Thymus (tissue), 11 donors: Measurements from ENCODE around the gene GLTP. TPM values are rescaled to one million over a fixed set of nuclear protein-coding genes. Genes with fewer than 3 reads are reported as not detected.

Experiments used
- DNase-seq, 9 donors: peaks; one replicate each; pipeline ENCODE4 v3.0.0-alpha.2; 2013; ENCODE audit warnings: low spot score in 9 of 9, low read depth in 6 of 9, missing footprints in 1 of 9
- H3K27ac ChIP-seq, 2 donors: one replicate each; pipeline ENCODE4 v1.5.1; 2013; ENCODE audit warnings: control low read depth in 1 of 2, low read depth in 1 of 2, low read length in 1 of 2, mild to moderate bottlenecking in 1 of 2, moderate library complexity in 1 of 2
- H3K27me3 ChIP-seq, 2 donors: one replicate each; pipeline ENCODE4 v1.5.1; 2013; ENCODE audit warnings: low read length in 1 of 2; ENCODE audit not compliant: control insufficient read depth in 2 of 2, insufficient read depth in 1 of 2
- H3K36me3 ChIP-seq, 2 donors: one replicate each; pipeline ENCODE4 v1.5.1; 2013; ENCODE audit warnings: low read length in 1 of 2, mild to moderate bottlenecking in 1 of 2, moderate library complexity in 1 of 2; ENCODE audit not compliant: control insufficient read depth in 2 of 2, insufficient read depth in 2 of 2
- H3K4me1 ChIP-seq, 2 donors: one replicate each; pipeline ENCODE4 v1.5.1; 2013; ENCODE audit warnings: low read length in 2 of 2; ENCODE audit not compliant: control insufficient read depth in 2 of 2, insufficient read depth in 2 of 2
- H3K4me3 ChIP-seq, 2 donors: one replicate each; pipeline ENCODE4 v1.5.1; 2013; ENCODE audit warnings: low read length in 2 of 2, control low read depth in 1 of 2, mild to moderate bottlenecking in 1 of 2
- H3K9me3 ChIP-seq, 2 donors: one replicate each; pipeline ENCODE4 v1.5.1; 2013; ENCODE audit warnings: low read length in 1 of 2, mild to moderate bottlenecking in 1 of 2; ENCODE audit not compliant: control insufficient read depth in 2 of 2, insufficient read depth in 1 of 2
- WGBS: extraction: QIAGEN DNeasy Blood & Tissue Kit; methylation state at CpG from one replicate; pipeline ENCODE4 v1.1.7; 2013; 5-methylcytosine and 5-hydroxymethylcytosine counted together
- polyA plus RNA-seq: library from polyadenylated mRNA; stranded (reverse); fragments of 200-250 nt; gene quantifications from one replicate; pipeline ENCODE4 v1.2.3, GENCODE V29; 2013
- total RNA-seq: library from RNA; stranded (reverse); fragments of 120-200 nt; gene quantifications from one replicate; pipeline ENCODE4 v1.2.4, GENCODE V29; 2013
- donor health status: healthy.

The GLTP gene
- total and polyA plus RNA-seq, 2 donors = 20.7 to 78.5 TPM

DNA sequence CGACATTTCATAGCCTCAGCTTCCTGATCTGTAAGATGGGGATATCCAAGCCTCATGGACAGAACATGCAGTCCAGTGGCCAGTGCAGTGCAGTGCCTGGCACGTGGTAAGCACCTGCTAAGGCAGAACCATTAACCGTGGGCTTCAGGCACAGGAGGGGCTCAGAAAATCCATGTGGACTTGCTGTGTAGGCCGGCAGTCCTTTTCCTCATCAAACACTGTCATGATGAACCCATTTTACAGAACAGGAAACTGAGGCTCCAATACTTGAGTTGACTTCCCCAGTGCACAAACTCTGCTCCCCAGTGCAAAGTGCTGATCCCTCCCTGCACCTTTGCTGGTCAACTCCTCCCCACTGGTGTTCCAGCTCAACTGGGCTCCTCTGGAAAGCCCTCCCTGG lies 65.1 kb downstream of the GLTP start:
- DNase-seq = no peak
- no peak overlapping the region for H3K27ac ChIP-seq
- H3K36me3 ChIP-seq = no peaks in the 10 kb centered on the region
- H3K4me1 ChIP-seq = no peaks in the 10 kb centered on the region
- no peak overlapping the region for H3K4me3 ChIP-seq
- WGBS = 92% methylated on average over 4 of the region's 4 CpGs
- H3K27me3 ChIP-seq = peaks cover 0 to 2% of the 10 kb centered on the region in 2 donors
- H3K9me3 ChIP-seq = no peaks in the 10 kb centered on the region

DNA sequence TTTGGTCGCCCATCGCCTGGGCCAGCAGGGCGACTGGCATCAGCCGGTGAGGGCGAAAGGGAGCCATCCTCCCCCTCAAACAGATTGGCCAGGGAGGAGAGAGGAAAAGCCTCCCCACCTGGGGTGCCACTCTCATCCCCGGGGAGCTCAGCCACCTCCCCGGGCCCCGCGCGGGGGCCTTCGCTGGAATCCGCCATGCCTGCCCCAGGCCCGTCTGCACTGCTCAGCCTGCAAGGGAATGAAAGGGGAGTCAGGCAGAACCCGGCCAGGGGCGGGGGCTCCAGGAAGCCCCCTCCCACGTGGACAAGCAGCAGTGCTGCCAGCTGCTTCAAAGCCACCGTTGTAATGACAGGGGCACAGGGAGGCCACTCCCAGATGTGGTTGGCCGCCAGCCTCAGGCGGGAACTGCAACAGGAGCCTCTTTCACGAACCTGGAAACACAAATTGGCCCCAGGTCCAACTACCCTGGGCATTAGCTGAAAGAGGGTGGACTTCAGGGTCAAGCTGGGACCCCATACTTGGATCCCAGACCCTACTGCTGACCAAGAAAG lies 65.7 kb downstream of the GLTP start:
- no peaks in the 10 kb centered on the region for H3K36me3 ChIP-seq
- peaks cover 0 to 2% of the 10 kb centered on the region in 2 donors for H3K27me3 ChIP-seq
- no peaks in the 10 kb centered on the region for H3K9me3 ChIP-seq
- no peak overlapping the region for H3K27ac ChIP-seq
- H3K4me1 ChIP-seq = no peaks in the 10 kb centered on the region
- H3K4me3 ChIP-seq = no peak overlapping the region
- 77% methylated on average over 20 of the region's 20 CpGs for WGBS
- no peak for DNase-seq

DNA sequence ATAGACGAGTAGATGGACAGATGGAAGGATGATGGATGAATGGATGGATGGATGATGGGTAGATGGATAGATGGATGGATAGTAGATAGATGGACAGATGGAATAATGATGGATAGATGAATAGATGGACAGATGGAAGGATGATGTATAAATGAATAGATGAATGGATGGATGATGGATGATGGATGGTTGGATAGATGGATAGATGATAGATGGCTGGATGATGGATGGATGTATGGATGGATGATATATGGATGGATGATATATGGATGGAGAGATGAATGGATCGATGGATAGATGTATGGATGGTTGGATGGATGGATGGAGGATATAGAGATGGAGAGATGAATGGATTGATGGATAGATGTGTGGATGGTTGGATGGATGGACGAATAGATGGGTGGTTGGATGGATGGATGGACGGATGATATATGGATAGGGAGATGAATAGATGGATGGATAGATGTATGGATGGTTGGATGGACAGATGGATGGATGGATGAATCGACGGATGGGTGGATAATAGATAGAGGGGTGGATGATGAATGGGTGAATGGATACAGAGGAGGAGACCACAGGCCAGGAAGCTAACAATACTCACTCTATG lies 66.4 kb downstream of the GLTP start:
- no peaks in the 10 kb centered on the region for H3K9me3 ChIP-seq
- no peaks in the 10 kb centered on the region for H3K27me3 ChIP-seq
- 97% methylated on average over 6 of the region's 6 CpGs for WGBS
- no peak for DNase-seq
- no peak overlapping the region for H3K4me3 ChIP-seq
- H3K36me3 ChIP-seq = no peaks in the 10 kb centered on the region
- no peak overlapping the region for H3K27ac ChIP-seq
- H3K4me1 ChIP-seq = no peaks in the 10 kb centered on the region

DNA sequence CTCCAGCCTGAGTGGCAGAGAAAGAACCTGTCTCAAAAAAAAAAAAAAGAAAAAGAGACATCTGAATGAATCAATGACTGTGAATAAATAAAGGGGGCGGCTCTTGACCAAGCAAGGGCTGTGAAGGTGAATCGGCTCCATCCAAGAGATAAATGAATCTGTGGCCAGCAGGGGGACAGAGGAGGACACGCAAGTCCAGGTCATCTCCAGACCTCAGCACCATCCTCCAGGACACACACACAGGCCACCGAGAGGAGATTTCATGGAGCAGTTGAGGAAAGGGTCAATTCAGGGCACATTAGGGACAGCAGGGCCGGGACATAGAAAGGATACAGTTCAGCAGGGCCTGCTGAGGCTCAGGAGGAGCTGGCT lies 68.7 kb downstream of the GLTP start:
- H3K9me3 ChIP-seq = no peaks in the 10 kb centered on the region
- no peaks in the 10 kb centered on the region for H3K4me1 ChIP-seq
- H3K27ac ChIP-seq = no peak overlapping the region
- H3K27me3 ChIP-seq = no peaks in the 10 kb centered on the region
- H3K36me3 ChIP-seq = no peaks in the 10 kb centered on the region
- WGBS = 82% methylated on average over 5 of the region's 5 CpGs
- no peak overlapping the region for H3K4me3 ChIP-seq
- DNase-seq = no peak

DNA sequence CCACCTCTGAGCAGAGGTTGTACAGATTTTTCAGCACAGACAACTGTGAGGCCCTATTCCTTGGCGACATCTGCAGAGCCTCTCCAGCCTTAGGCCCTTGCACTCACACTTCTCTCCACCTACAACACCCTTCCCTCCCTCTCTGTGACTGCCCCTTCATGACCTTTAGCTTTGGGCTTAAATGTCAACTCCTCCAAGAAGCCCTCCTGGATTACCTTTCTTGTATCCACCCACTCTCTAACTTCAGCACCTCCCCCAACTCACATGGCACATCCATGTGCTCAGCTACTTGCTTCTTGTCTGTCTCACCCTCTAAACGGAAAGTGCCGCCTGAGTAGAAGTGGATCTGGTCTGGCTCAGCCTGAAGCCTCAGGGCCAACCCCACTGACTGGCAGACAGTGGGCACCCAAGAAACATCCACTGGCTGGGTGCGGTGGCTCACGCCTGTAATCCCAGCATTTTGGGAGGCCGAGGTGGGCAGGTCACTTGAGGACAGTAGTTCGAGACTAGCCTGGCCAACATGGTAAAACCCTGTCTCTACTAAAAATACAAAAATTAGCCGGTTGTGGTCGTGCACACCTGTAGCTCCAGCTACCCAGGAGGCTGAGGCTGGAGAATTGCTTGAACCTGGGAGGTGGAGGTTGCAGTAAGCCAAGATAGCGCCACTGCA lies 69.3 kb downstream of the GLTP start:
- Histone ChIP-seq H3K27ac (no peak overlapping the region), H3K9me3 (no peaks in the 10 kb centered on the region), H3K27me3 (no peaks in the 10 kb centered on the region), H3K36me3 (no peaks in the 10 kb centered on the region), H3K4me1 (no peaks in the 10 kb centered on the region), H3K4me3 (no peak overlapping the region)
- WGBS = 96% methylated on average over 10 of the region's 10 CpGs
- no peak for DNase-seq

DNA sequence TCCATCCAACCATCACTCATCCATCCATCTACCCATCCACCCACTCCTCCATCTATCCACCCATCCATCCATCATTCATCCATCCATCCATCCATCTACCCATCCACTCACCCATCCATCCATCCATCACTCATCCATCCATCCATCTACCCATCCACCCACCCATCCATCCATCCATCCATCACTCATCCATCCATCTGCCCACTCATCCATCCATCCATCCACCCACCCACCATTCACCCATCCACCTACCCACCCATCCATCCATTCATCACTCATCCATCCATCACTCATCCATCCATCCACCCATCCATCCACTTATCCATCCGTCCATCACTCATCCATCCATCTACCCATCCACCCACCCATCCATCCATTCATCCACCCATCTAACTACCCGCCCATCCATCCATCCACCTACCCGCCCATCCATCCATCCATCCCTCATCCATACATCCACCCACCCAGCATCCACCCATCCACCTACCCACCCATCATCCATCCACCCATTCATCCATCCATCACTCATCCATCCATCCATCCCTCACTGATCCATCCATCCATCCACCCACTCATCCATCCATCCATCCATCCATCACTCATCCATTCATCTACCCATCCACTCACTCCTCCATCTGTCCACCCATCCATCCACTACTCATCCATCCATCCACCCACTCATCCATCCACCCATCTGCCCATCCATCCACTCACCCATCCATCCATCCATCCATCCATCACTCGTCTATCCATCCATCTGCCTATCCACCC lies 71.3 kb downstream of the GLTP start:
- Histone ChIP-seq H3K4me1 (no peaks in the 10 kb centered on the region), H3K36me3 (no peaks in the 10 kb centered on the region), H3K27ac (no peak overlapping the region), H3K27me3 (no peaks in the 10 kb centered on the region), H3K9me3 (no peaks in the 10 kb centered on the region), H3K4me3 (no peak overlapping the region)
- no peak for DNase-seq
- WGBS = 97% methylated on average over 4 of the region's 4 CpGs

DNA sequence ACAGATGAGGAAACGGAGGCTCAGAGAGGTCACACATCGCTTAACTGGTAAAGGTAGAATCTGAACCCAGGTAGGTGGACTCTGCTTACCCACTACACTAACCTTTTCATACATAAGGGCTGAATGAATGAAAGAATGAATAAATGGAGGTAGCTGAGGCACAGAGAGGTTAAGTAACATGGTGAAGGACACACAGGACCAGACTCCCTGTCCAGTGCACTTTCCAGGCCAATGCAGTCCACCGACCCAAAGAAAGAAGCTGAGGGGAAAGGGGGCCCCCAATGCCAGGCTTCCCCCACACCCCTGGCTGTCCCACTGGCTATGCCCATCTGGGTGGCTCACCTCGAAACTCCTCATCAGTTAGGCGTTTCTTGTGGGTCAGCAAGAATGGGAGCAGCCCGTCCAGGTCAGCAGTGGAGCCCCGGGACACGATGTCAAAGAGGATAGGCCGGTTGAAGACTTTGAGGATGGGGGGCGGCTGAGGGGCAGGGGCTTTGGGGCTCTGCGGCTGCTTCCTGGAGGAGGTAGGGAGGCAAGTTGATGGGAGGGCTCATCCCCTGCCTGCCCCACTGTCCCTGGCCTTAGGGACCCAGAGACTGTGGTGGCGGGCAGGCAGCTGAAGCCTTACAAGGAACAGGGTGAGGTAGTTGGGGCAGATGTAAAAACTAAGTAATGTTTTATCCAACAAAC lies 72.2 kb downstream of the GLTP start:
- H3K27me3 ChIP-seq = no peaks in the 10 kb centered on the region
- H3K36me3 ChIP-seq = no peaks in the 10 kb centered on the region
- DNase-seq = no peak
- H3K4me3 ChIP-seq = no peak overlapping the region
- H3K9me3 ChIP-seq = no peaks in the 10 kb centered on the region
- H3K4me1 ChIP-seq = no peaks in the 10 kb centered on the region
- WGBS = 94% methylated on average over 12 of the region's 12 CpGs
- no peak overlapping the region for H3K27ac ChIP-seq

DNA sequence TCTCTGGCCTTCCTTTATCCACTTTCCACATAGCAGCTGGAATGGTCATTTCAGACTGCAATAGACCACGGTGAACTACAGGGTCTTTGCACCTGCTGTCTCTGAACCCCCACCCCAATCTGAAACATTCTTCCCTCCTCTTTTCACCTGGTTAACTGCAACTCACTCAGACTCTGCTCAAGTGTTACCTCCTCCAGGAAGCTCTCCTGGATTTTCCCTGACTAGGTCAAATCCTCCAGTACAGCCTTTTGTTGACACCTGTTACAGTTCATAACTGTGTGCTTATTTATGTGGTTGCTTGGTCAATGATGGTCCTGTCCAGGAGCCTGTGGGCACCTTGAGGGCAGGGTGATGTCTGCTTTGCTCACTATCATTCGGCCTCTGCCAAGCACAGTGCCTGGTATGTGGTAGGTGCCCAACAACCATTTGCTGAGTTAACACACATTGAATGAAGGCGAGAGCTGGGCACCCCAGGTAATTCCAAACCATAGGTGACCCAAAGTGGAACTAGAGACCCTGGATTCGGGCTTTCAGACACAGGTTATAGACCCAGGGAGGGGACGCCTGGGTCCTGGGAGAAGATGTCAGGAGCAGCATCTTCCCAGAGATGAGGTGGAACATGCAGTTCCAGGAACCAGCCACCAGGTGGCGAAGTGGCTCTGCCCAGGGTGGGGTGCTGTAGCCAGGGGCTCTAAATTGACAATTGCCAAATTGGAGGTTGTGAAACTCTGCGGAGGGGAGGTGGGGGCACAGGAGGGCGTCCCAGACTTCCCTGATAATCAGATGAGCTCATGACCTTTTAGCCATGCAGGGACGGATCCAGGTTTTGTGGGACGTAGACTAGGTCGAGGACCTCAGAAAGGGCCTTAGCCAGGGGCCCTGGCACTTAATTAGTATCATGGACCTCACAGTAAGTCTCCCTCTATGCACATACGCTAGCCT lies 75.2 kb downstream of the GLTP start:
- Histone ChIP-seq H3K4me1 (no peaks in the 10 kb centered on the region), H3K36me3 (no peaks in the 10 kb centered on the region), H3K27me3 (no peaks in the 10 kb centered on the region), H3K4me3 (no peak overlapping the region), H3K27ac (no peak overlapping the region), H3K9me3 (no peaks in the 10 kb centered on the region)
- peak; percentile 14 to 68 (median 35) for DNase-seq
- WGBS = 56% methylated on average over 12 of the region's 12 CpGs
